Measurements from ENCODE around the gene WSCD2.

Gene WSCD2

DNA sequence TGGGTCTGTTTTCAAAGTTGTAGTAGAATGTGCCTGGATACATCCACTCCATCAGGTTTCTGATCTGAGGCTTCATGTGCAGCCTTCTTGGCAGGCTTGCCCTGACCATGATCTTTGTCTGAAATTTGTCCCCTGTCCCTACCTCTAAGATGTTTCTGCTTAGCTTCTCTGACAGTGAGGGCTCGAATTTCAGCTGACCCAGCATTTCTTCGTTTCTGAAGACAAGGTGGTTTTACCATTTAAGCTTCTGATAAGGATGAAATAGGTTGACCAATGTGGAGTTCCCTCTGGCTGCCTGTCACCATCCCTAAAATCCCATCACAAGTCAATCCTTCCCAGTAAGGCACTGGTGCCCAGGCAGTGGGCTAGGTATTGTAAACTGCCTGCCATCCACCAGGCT, 153.1 kb downstream of the WSCD2 start:
- Histone ChIP-seq H3K4me1 (no peaks in the 10 kb centered on the region), H3K9me3 (no peaks in the 10 kb centered on the region), H3K36me3 (no peaks in the 10 kb centered on the region), H3K27me3 (peaks cover 0 to 5% of the 10 kb centered on the region in 2 donors), H3K27ac (no peak overlapping the region), H3K4me3 (no peak overlapping the region)
- TF ChIP-seq, protein P1, sequence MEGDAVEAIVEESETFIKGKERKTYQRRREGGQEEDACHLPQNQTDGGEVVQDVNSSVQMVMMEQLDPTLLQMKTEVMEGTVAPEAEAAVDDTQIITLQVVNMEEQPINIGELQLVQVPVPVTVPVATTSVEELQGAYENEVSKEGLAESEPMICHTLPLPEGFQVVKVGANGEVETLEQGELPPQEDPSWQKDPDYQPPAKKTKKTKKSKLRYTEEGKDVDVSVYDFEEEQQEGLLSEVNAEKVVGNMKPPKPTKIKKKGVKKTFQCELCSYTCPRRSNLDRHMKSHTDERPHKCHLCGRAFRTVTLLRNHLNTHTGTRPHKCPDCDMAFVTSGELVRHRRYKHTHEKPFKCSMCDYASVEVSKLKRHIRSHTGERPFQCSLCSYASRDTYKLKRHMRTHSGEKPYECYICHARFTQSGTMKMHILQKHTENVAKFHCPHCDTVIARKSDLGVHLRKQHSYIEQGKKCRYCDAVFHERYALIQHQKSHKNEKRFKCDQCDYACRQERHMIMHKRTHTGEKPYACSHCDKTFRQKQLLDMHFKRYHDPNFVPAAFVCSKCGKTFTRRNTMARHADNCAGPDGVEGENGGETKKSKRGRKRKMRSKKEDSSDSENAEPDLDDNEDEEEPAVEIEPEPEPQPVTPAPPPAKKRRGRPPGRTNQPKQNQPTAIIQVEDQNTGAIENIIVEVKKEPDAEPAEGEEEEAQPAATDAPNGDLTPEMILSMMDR (IDR thresholded peaks at IDR 0.05) = no peak
- intact Hi-C loops (cut with DNase I; ENCODE audit: low total_unique reads) = no loop called here
- no peak for DNase-seq

DNA sequence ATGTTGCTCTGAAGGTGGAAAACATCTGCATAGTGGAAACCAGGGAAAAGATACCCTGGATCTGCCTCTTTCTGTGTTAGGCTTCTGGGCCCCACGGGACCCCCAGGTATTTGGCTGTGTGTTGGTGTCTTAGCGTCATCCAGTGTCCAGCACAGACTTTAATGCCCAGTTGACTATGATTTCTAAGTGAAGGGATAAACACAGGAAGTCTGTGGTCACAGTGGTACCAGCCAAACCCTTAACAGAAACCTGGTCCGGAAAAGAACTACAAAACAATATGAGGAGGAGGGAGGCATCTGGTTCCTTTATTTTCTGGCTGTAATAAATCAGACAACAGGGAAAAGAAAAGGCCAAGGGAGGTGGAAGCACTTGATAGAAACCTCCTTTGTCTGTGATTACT, 153.6 kb downstream of the WSCD2 start:
- peaks cover 0 to 5% of the 10 kb centered on the region in 2 donors for H3K27me3 ChIP-seq
- H3K27ac ChIP-seq = no peak overlapping the region
- intact Hi-C loops (cut with DNase I; ENCODE audit: low total_unique reads) = no loop called here
- TF ChIP-seq, protein P1 (IDR thresholded peaks at IDR 0.05) = no peak
- no peaks in the 10 kb centered on the region for H3K4me1 ChIP-seq
- DNase-seq = no peak
- no peak overlapping the region for H3K4me3 ChIP-seq
- no peaks in the 10 kb centered on the region for H3K9me3 ChIP-seq
- H3K36me3 ChIP-seq = no peaks in the 10 kb centered on the region

DNA sequence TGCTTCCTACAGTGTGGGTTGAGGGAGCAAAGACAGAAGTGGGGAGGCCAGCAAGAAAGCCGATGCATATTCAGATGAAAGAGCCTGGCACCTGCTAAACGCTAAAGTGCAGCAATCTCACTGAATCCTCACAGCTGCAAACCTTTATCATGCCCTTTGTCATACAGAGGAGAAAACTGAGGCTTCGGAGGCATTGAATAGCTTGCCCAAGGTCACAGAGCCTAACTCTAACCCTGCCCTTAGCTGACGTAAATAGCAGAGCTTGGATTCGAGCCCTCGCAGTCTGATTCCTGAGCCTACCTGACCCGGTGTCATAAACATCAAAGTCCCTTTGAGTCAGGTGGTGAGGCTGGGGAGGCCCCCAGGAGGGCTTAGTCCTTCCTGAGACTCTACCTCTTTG, 155.1 kb downstream of the WSCD2 start:
- H3K27me3 ChIP-seq = peaks cover 0 to 5% of the 10 kb centered on the region in 2 donors
- TF ChIP-seq, protein P1 (IDR thresholded peaks at IDR 0.05) = no peak
- H3K9me3 ChIP-seq = no peaks in the 10 kb centered on the region
- intact Hi-C loops (cut with DNase I; ENCODE audit: low total_unique reads) = no loop called here
- no peaks in the 10 kb centered on the region for H3K36me3 ChIP-seq
- H3K4me1 ChIP-seq = peaks cover 0 to 6% (median 1%) of the 10 kb centered on the region in 4 donors
- H3K4me3 ChIP-seq = no peak overlapping the region
- H3K27ac ChIP-seq = no peak overlapping the region
- no peak for DNase-seq

DNA sequence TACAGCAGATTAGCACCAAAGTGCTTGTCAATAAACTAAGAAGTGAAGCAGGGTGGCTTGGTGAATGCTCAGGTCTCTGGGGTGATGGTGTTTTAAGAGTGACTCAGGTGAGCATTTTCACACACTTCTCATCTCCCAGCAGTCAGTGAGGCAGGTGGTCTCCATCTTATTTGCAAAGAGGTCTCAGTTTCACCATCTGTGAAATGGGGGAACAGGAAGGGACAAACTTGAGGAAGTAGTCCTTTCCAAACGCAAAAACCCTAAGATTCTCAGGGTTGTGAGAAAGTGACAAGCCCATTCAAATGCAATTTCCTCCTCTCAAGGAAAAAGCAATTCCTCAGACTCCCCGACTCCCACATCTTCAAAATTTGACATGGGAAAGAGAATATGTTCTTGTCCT, 155.9 kb downstream of the WSCD2 start:
- intact Hi-C loops (cut with DNase I; ENCODE audit: low total_unique reads) = no loop called here
- peaks cover 0 to 5% of the 10 kb centered on the region in 2 donors for H3K27me3 ChIP-seq

DNA sequence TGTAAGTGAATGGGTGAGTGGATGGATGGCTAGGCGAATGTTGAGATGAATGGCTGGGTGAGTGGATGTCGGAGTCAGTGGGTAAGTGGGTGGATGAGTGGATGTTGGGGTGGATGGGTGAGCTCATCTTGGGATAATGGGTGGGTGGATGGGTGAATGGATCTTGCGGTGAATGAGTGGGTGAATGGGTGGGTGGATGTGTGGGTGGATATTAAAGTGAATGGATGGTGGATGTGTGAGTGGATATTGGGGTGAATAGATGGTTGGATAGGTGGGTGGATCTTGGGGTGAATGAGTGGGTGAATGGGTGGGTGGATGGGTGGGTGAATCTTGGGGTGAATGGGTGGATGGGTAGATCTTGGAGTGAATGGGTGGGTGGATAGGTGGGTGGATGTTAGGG, 158.1 kb downstream of the WSCD2 start:
- Histone ChIP-seq H3K27me3 (no peaks in the 10 kb centered on the region), H3K36me3 (peaks cover 9 to 16% (median 15%) of the 10 kb centered on the region in 3 donors), H3K4me1 (peaks cover 0 to 6% (median 3%) of the 10 kb centered on the region in 4 donors), H3K9me3 (no peaks in the 10 kb centered on the region), H3K27ac (no peak overlapping the region), H3K4me3 (no peak overlapping the region)
- TF ChIP-seq, protein P1 (IDR thresholded peaks at IDR 0.05) = no peak
- no peak for DNase-seq
- intact Hi-C loops (cut with DNase I; ENCODE audit: low total_unique reads) = no loop called here

More for the DNA sequence above, 155.9 kb downstream of the WSCD2 start:
- no peaks in the 10 kb centered on the region for H3K36me3 ChIP-seq
- no peak overlapping the region for H3K4me3 ChIP-seq
- H3K9me3 ChIP-seq = no peaks in the 10 kb centered on the region
- H3K4me1 ChIP-seq = peaks cover 0 to 6% (median 1%) of the 10 kb centered on the region in 4 donors
- no peak for DNase-seq
- no peak overlapping the region for H3K27ac ChIP-seq
- TF ChIP-seq, protein P1 (IDR thresholded peaks at IDR 0.05) = no peak
